Stimulated activated CD4-positive, alpha-beta T cell treated with anti-CD3 and anti-CD28 coated beads, Interleukin-15, amount 100 ng/mL, for 24 hours (primary cell): Measurements from ENCODE around the gene IGF1.
"Not testable (repeated sequence)": the region's sequence is repeated elsewhere in the genome, so short reads cannot be mapped to it uniquely, and the experiment has no call there.

Source experiments
- DNase-seq: peaks from one replicate; pipeline ENCODE4 v3.0.0-alpha.2; 2020

Gene IGF1

DNA sequence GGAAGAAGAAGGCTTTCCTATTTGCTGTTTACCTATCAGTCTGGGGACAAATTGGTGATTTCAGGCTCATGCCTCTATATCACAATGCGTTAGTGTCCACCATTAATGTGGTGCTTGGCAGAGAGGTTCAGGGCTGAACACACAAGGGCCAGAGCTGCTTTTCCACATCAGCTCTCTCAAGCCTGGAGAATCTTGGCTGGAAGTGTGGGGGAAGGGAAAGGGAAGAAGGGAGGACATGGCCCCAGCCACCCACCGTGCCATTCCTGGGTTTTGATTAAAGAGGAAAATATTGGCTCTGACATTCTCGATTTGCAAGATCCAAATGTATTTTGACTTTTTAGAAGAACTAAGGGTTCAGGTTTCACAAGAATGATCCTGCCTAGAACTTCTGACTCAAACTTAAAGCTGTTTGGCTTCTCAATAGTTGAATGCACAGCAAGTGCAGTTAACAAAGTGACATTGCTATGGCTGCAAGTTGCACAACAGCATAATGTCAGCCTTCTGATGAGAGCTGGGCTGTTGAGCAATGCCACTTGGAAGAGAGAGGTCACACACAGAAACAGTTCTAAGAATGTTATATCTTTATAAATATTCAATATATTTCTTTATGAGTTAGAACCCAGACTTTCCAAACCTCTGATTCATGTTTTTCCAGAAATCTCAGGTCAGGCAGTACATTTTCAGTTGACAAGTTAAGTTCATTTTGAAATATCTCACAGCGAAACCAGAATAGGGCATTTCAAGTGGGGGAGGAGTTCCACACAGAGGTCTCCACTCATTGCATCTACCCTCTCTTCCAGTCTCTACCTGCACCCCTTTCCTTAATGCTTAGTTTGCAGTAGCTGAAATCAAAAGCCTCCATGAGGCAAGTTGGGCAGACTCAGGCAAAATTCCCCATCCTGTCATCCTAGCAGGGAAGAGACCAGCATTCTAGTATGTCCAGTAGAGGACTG is 25.3 kb downstream of the IGF1 start:
- no peak for DNase-seq

DNA sequence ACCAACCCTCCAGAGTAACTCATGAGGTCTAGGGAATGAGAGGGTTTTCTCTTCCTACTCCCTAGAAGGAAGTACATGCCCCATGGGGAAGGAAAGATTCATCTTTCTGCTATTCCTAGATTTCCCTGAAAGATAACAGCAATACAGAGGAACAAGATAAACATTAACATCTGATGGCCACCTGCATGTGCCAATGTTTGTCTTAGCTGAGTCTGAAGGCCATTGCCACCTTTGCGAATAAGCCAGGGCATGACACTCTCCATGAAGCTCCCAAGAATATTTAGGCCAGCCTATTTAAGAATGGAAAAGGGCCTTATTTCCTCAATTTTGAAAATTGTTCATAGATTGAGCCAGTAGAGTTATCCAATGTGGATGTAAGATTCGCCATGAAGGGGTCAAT is 26.0 kb downstream of the IGF1 start:
- DNase-seq: no peak

DNA sequence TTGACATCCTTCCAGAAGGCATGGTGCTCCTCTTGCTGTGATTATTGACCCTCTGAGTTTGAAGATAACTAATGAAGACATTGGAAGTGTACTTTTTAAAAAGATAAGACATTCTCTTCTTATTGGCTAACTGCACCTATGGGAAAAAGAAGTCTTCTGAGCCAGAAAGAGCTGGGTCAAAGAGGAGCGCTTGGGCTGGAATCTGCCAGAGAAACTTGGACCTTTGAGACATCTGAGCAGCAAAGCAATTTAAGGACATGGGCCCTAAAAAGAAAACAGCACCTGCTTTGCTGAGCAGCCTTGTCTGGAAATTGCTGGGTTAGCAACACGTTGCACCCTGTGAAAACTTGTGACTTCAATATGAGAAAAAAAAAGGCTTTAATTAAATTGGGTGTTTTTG is 27.8 kb downstream of the IGF1 start:
- no peak for DNase-seq

DNA sequence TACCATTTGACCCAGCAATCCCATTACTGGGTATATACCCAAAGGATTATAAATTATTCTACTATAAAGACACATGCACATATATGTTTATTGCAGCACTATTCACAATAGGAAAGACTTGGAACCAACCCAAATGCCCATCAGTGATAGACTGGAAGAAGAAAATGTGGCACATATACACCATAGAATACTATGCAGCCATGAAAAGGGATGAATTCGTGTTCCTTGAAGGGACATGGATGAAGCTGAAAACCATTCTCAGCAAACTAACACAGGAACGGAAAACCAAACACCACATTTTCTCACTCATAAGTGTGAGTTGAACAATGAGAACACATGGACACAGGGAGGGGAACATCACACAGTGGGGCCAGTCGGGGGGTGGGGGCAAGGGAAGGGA is 31.3 kb downstream of the IGF1 start:
- not testable (repeated sequence) for DNase-seq

DNA sequence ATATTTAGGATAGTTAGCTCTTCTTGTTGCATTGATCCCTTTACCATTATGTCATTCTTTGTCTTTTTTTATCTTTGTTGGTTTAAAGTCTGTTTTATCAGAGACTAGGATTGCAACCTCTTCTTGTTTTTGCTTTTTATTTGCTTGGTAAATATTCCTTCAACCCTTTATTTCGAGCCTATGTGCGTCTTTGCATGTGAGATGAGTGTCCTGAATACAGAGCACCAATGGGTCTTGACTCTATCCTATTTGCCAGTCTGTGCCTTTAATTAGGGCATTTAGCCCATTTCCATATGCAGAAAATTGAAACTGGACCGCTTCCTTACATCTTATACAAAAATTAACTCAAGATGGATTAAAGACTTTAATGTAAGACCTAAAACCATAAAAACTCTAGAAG is 32.9 kb downstream of the IGF1 start:
- DNase-seq: not testable (repeated sequence)

DNA sequence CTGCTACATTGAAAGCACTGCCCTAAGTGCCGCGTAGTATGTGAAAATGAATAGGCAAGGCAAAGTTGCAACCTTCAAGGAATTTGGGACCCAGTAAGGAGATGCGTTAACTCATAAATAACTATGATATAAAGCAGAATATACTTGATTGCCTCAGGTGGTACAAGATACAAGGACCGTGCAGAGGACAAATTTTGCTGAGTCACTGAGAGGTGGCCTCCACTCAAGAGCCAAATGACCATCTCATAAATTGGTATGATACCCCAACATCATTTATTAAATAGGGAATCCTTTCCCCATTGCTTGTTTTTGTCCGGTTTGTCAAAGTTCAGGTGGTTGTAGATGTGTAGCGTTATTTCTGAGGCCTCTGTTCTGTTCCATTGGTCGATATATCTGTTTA is 35.7 kb downstream of the IGF1 start:
- no peak for DNase-seq

DNA sequence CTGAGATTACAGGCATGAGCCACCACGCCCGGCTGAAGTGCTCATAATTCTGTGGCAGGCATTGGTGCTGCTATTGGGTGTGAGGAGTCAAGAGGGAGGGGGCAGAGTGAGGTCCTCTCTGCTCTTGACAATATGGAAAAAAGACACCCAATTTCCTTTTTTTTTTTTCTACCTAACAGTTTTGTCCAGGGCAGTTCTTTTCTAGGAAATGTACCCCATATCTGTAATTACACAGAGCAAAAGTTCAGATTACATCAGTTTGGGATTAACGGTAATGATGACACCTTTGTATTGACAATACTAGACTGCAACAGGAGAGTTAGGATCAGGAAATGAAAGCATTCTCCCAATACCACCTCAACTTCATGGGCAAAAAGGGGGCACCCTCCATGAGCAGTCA is 36.3 kb downstream of the IGF1 start:
- no peak for DNase-seq

DNA sequence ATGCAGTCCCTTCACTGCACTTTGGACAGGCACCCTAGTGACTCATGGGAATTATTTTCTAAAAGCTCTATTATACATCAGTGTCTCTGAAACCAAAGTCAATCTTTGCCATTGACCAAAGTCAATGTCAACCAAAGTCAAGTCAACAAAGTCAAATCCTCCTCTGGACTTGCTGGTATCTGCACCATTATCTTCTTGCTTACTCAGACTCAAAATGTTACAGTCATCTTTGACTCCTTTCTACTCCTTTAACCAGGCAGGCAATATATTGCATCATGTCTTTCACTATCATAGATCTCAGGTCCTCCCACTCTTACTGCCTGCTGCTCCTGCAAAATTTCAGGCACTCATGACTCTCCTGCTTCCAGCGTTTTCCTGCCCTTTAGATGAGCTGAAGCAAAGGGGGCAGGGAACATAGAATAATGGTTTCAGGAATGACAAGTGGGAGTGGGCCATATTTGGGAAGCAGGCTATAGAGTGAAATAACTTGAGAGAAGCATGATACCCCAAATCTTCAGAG is 39.2 kb downstream of the IGF1 start:
- DNase-seq: no peak

DNA sequence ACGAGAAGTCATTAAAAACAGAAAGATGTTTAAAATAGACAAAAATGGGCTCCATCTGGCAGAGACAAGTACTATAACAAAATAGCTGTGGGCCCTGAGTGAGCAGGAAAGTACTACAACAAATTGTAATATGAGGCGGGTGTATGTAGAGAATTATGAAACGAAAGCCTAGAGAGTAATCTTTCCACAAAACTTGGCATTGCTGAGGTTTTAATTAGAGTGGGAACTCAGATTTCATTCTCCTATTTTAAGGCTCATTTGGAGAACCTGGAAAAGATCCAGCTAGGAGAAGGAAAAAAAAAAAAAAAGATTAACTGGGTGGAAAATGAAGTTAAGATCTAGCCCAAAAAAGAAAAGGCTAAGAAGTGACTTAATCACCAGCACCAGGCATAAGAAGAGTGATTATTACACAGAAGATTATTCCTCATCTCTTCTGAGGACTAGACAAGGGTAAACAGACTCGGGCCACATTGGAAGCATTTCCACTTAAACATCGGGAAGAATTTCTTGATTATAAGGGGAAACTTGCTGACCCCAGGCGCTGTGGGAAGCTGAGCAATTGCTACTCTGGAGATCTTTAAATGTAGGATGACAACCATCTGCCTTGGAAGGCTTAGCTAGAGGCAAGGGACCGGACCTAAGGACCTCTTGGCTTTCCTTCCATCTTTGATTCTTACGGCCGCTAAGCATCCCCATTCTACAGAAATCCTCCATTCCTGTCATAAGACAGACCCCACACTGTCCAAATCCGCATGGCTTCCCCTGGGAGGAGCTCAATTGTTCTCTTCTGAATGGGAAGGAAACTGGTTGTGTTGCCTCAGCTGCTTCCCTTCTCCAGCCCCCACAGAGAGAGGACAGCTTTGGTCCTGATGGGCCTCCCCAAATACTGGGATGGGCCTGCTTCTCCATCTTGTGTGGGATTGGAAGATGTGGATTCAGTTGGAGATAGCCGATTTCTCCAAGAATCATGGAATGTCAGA is 40.6 kb downstream of the IGF1 start:
- DNase-seq: no peak

DNA sequence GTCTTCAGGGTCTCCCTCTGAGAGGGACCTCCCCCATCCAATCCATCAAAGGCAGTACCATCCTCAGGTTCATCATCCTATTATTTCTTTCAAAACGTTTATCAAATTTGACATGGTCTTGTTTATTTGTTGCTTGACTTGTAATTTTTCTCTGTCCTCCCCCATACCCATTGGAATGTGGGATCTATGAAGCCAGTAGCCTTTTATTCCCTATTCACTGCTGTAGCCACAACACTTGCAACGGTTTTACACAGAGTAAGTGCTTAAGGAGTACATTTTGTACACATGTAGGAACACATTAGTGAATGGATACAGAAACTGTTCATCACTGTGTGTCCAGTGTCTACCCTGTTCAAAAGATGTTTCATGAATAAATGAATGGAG is 41.5 kb downstream of the IGF1 start:
- DNase-seq: no peak

DNA sequence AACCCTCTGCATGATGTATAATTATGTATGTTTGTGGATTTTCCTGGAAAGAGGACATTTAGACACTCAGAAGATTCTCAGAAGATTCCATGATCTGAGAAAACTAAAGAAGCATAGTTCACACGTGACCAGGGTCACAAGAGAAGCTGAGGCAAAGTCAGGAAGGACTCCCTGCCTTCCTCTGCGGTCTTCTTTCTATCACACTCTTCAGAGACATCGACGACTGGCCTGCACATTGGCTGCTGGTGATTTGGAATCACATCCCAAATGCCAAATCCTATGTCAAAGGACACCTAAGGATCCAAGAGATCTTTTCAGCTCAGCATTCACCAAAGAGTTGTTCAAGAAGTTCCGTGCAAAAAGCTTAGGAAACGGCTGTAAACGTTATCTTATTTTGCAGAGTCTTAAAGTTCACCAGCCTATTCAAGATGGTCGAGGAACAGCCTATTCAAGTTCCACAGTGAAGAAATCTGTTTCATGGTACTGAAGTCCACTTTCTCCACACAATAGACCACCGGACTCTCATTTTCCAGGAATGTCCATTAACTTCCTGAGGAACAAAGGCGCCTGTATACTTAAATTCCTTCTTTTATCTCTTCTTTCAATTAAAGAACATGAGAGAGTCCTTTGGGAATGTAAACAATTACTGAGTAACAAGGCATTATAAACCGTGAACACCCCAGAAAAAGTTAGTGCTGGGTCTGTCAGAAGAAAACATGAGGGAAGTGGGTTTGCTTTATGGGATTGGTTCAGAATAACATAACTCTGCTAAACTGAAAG is 42.1 kb downstream of the IGF1 start:
- no peak for DNase-seq

DNA sequence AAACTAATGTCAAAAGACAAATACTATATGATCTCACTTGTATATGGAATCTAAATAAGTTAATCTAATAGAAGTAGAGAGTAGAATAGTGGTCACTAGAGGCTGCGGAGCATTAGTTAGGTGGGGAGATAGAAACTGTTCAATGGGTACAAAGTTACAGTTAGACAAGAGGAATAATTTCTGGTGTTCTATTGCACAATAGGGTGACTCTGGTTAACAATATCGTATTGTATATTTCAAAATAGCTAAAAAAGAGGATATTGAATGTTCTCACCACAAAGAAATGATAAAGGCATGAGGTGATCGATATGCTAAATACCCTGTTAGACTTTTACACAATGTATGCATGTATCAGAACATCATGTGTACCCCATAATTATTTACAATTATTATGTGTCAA is 42.9 kb downstream of the IGF1 start:
- no peak for DNase-seq

DNA sequence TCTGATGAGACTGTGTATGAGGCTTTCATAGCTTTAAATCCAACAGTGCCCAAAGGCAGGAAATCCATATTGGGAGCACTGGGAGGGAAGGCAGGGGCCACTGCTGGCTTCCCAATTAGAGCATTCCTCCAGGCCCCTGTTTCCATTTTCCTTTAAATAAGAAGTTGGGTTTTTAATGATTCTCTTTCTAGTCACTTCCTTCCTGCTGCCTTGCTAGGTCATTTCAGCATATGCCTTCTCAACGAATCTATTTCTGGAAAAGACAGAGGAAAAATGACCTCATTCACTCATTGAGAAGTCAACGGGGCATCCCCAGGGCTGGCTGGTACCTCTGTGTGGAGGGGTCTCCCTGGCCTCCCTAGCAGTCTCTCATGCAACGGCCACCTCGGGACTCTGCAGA is 43.5 kb downstream of the IGF1 start:
- no peak for DNase-seq

DNA sequence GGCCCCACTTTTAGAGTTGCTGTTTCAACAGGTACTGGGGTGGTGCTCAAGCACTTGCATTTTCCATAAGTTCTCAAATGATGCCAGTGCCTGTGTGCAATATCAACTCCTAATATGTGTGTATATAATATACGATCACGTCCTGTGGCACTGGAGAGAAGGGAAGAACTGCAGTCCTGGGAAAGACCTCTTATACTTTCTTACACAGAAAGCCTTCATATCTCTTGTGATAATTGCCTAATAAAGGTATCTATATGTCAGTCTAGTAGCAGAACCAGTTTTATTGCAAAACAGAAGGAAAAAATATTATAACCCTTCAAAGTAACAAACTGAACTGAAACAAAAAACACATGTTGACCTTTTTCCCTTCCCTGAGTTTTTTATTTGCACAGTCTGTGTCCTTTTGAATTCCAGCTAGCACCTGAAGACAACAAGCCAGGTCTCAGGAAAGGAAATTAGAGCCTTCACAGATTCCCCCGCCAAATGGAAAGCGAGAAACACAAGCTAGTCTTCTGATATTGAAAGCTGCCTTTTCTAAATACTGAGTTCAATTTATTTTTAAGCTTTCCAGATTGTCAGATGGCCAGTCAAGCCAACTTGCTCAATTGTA is 44.4 kb downstream of the IGF1 start:
- DNase-seq: no peak

DNA sequence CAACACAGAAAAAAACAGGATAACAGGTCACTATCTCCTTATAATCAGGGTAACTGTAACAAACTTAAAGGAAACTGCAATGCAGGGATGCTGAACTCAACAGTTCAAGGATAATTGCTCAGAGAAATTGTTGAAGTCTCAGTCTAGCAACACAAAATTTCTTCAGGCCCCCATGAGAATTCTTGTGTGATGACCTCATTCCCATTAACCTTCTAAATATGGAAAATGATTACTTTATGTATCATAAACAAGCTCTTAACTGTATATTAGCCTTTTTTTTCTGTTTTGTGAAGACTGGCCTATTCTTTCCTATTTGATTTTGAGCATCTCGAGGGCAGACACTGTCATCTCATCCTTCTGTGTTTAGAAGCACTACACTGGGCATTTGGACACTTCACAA is 47.1 kb downstream of the IGF1 start:
- DNase-seq: no peak

DNA sequence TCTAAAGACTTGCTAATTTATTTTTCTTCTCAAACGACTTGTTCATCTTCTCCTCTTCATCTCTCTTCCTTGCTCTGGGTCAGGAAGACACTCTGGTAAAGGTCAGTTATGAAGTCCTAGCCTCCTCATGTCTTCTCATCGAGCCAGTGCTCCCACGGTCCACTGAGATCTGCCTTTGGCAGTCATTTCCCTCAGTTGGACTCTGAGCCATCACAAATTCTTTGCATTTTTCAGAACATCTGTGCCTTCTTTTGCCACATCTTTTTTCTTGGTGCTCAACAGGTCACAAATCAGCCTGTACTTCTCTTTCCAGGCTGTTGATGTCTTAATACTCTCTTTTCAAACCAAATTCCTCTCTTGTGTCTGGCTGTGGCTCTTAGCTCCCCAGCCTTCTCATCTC is 49.7 kb downstream of the IGF1 start:
- DNase-seq: no peak

DNA sequence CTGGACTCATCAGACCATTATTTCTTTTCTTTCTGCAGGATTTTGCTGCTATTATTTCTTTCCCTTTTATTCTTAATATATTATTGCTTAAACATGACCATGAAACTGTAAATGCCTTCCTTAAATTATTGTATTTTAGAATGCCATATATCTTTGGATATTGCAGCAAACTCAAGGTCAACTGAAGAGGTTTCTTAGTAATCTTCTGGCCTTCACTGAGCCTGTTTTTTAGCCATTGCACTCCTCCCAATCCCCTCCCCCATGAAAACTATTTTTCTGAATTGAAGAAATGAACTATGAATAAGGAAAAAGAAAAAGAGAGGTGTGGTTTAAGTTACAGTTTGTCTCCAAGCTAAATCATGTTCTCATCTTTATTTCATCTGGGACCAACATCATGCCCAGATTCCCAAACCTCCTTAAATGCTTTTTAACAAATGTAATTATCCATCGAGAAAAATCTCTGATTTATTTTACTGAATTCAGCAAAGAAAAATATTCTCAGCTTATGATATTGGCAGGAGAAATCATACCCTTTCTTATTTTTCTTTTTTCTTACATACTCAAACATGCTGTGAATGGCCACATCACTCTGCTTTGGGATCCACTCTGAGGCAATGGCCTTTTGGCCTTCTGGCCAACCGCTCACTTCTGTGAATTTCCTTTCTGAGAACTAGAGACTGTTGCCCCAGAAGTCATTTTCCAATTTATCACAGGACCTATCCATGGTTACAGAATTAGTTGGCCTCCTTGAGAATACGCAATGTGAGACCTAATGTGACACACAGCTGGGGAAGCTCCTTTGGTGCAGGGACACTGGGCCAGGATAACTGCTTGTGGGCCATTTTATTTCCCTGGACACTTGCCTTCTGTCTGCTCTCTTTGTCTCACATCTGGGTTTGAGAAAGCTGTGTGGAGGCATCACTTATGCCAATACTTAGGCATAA is 50.9 kb downstream of the IGF1 start:
- DNase-seq: no peak

DNA sequence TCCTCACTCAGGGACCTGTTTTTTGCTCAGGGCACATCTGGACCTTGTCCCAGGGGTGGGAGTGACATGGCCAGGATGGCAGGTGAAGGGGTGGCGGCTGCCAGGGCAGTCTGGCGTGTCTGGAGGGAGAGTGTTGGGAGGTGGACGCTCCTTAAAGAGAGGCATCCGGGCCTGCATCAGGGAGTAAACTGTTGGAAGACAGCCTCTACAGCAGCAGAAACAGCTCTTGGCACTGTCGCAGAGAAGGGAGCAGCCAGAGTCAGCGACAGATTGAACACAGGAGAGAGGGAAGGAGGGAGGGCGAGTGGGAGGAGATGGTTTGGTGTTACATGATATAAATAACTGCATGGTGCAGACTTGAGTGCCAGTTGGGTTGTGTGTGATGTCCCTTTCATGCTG is 52.8 kb downstream of the IGF1 start:
- no peak for DNase-seq

DNA sequence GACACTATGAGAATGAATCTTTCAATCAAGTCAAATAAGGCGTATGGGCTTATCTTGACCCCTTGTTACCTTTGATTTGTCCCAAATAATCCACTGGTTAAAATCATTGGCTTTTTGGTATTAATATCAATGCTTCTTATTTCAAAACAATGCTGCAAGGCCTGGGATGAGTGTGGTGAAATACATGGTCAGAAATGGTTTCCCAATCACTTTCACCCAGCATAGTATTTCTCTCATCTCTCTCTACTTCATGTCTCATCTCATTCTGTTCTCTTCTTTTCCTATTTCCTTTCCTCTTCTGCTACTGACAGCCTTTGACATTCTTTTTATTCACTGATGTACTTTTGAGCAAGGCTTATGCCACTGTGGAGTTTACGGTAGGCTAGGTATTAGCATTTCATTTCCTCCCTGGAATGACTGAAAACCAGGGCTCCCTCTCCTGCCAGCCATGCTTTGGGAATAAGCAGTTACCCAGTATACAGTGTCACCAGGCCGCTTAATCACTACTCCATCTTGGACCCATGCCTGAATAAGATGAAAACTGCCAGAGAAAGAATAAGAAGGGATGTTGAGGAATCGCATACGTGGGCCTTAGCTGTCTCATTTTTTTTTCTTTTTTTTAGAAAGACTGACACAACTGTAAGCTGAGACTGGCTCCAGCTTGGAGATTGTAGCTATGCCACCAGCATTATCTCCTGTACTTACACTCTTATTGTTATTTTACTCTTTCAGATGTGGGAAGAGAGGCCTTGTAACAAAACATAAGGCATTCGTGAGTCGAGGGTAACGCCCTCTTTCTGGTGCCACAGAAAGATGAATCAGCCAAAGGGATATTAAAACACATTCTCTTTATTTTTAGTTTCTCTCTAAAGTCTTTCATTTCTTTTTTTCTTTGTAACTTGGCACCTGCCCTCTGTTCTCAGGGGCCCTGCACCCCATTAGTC is 53.5 kb downstream of the IGF1 start:
- no peak for DNase-seq
